HCT116 (cell line): Measurements from ENCODE around the gene ZNF212. TPM values are rescaled to one million over a fixed set of nuclear protein-coding genes. Genes with fewer than 3 reads are reported as not detected.

Source experiments
- ATAC-seq: fragments of 200-7000 bp; cut with Tn5 transposase; 2 replicates; pipeline ENCODE4 v1.9.1; 2020; ENCODE audit warnings: mild to moderate bottlenecking, moderate library complexity
- BruUV-seq: library from RNA; stranded (reverse); fragments of 400-500 nt; replicated peaks from 2 replicates; lab custom pipeline; 2021; lab: Mats Ljungman, UMichigan
- CTCF ChIA-PET: fragments of 300-600 bp; sonication (Branson Sonifier 250); formaldehyde crosslinking; loops from one replicate; lab custom pipeline; 2021; ENCODE audit warnings: antibody characterized with exemption; lab: Charles Lee
- POLR2A ChIA-PET: fragments of 300-600, 350-600 bp; sonication (Branson Sonifier 250); formaldehyde crosslinking; loops from one replicate; lab custom pipeline; 2021; ENCODE audit warnings: antibody characterized with exemption; lab: Charles Lee
- RAD21 ChIA-PET, 2 experiments: fragments of 300-600 bp; sonication (Branson Sonifier 250); formaldehyde crosslinking; loops; one replicate each; lab custom pipeline; 2023; ENCODE audit warnings: low total read pairs in 2 of 2; ENCODE audit not compliant: uncharacterized antibody in 2 of 2, unreplicated experiment in 2 of 2, low non-redundant PET in 1 of 2; lab: Charles Lee
- DNase-seq: peaks from one replicate; pipeline ENCODE4 v3.0.0-alpha.2; 2010; ENCODE audit warnings: low read depth, low spot score
- H2AFZ ChIP-seq: fragments of 200-600 bp; shearing (Covaris generic), sonication (generic); 2 replicates; pipeline ENCODE4 v1.6.1; 2017; ENCODE audit warnings: low read depth, mixed run types, mixed read lengths, antibody characterized with exemption, low read length; ENCODE audit not compliant: poor library complexity, severe bottlenecking
- H3K27ac ChIP-seq: 2 replicates; pipeline ENCODE4 v1.5.1; 2012; ENCODE audit warnings: low read depth, low read length
- H3K27me3 ChIP-seq: fragments of 200-600 bp; sonication (generic); 2 replicates; pipeline ENCODE4 v1.6.1; 2016; ENCODE audit warnings: mixed run types, low read length, mixed read lengths; ENCODE audit not compliant: insufficient read depth
- H3K36me3 ChIP-seq, 2 experiments: fragments of 200-500 bp in 1 of 2; fragments of 200-600 bp in 1 of 2; sonication (Bioruptor generic) in 1 of 2; sonication (generic) in 1 of 2; 2 replicates each; pipeline versions ENCODE4 v1.5.1 to v1.6.1; 2014 to 2016; ENCODE audit warnings: low read length in 2 of 2, inconsistent platforms in 1 of 2, mixed read lengths in 1 of 2, mixed run types in 1 of 2; ENCODE audit not compliant: insufficient read depth in 2 of 2, control insufficient read depth in 1 of 2
- H3K4me1 ChIP-seq, 2 experiments: fragments of 200-600 bp in 1 of 2; sonication (generic) in 1 of 2; 2 replicates each; pipeline versions ENCODE4 v1.5.1 to v1.6.1; 2012 to 2017; ENCODE audit warnings: low read length in 2 of 2, inconsistent platforms in 1 of 2, mild to moderate bottlenecking in 1 of 2, mixed read lengths in 1 of 2, mixed run types in 1 of 2, moderate library complexity in 1 of 2; ENCODE audit not compliant: insufficient read depth in 2 of 2, control insufficient read depth in 1 of 2
- H3K4me2 ChIP-seq: fragments of 200-600 bp; sonication (generic); 2 replicates; pipeline ENCODE4 v1.6.1; 2017; ENCODE audit warnings: mixed run types, low read length, mixed read lengths
- H3K4me3 ChIP-seq, 2 experiments: fragments of 200-600 bp in 1 of 2; sonication (generic) in 1 of 2; replicated peaks in 1 of 2; 2 replicates each; pipeline ENCODE4 v1.5.1; 2011 to 2016; ENCODE audit warnings: low read length in 2 of 2, control low read depth in 1 of 2, low read depth in 1 of 2, mild to moderate bottlenecking in 1 of 2, mixed read lengths in 1 of 2, mixed run types in 1 of 2
- H3K79me2 ChIP-seq: fragments of 200-600 bp; sonication (generic); 2 replicates; pipeline ENCODE4 v1.6.1; 2017; ENCODE audit warnings: mild to moderate bottlenecking, mixed run types, low read length, moderate library complexity, mixed read lengths; ENCODE audit not compliant: insufficient read depth
- H3K9ac ChIP-seq: fragments of 200-600 bp; sonication (generic); 2 replicates; pipeline ENCODE4 v1.6.1; 2016; ENCODE audit warnings: low read length, mixed read lengths
- H3K9me2 ChIP-seq: fragments of 200-600 bp; sonication (generic), shearing (Covaris generic); 2 replicates; pipeline ENCODE4 v1.6.1; 2017; ENCODE audit warnings: mixed run types, mild to moderate bottlenecking, moderate library complexity; ENCODE audit not compliant: insufficient read depth
- H3K9me3 ChIP-seq, 2 experiments: fragments of 200-500 bp in 1 of 2; fragments of 200-600 bp in 1 of 2; sonication (Bioruptor generic) in 1 of 2; sonication (generic) in 1 of 2; 2 replicates each; pipeline ENCODE4 v1.6.1; 2014 to 2017; ENCODE audit warnings: low read length in 2 of 2, mixed read lengths in 2 of 2, inconsistent platforms in 1 of 2, low read depth in 1 of 2, mild to moderate bottlenecking in 1 of 2, mixed run types in 1 of 2, moderate library complexity in 1 of 2; ENCODE audit not compliant: control insufficient read depth in 1 of 2, insufficient read depth in 1 of 2
- H4K20me1 ChIP-seq: fragments of 200-600 bp; sonication (generic), shearing (Covaris generic); 2 replicates; pipeline ENCODE4 v1.6.1; 2017; ENCODE audit warnings: mixed run types, mild to moderate bottlenecking, moderate library complexity; ENCODE audit not compliant: insufficient read depth
- ATF3 ChIP-seq: IDR thresholded peaks from 2 replicates; pipeline ENCODE4 v1.6.1; 2012
- CBX3 ChIP-seq: IDR thresholded peaks from 2 replicates; pipeline ENCODE4 v1.6.1; 2012; ENCODE audit warnings: low read depth
- CTCF ChIP-seq, 3 experiments: fragments of 200-600 bp in 1 of 3; sonication (generic) in 1 of 3; IDR thresholded peaks in 2 of 3; conservative IDR thresholded peaks in 1 of 3; 2 replicates each; pipeline ENCODE4 v1.5.1; 2012 to 2017; ENCODE audit warnings: low read depth in 2 of 3, low read length in 2 of 3, antibody characterized with exemption in 1 of 3, borderline replicate concordance in 1 of 3, control low read depth in 1 of 3, mild to moderate bottlenecking in 1 of 3, mixed read lengths in 1 of 3, mixed run types in 1 of 3, moderate library complexity in 1 of 3; ENCODE audit not compliant: insufficient read depth in 1 of 3
- EGR1 ChIP-seq: IDR thresholded peaks from 2 replicates; pipeline ENCODE4 v1.6.1; 2012; ENCODE audit warnings: low read depth
- ELF1 ChIP-seq: IDR thresholded peaks from 2 replicates; pipeline ENCODE4 v1.6.1; 2012; ENCODE audit warnings: low read depth, borderline replicate concordance
- EZH2 ChIP-seq: fragments of 200-600 bp; sonication (generic); IDR thresholded peaks from 2 replicates; pipeline ENCODE4 v1.6.1; 2017; ENCODE audit warnings: antibody characterized with exemption, mixed run types
- EZH2phosphoT487 ChIP-seq: fragments of 200-600 bp; IDR thresholded peaks from 2 replicates; pipeline ENCODE4 v1.6.1; 2018; ENCODE audit warnings: antibody characterized with exemption, borderline replicate concordance
- FOSL1 ChIP-seq: IDR thresholded peaks from 2 replicates; pipeline ENCODE4 v1.6.1; 2012; ENCODE audit warnings: low read depth
- JUND ChIP-seq: IDR thresholded peaks from 2 replicates; pipeline ENCODE4 v1.6.1; 2012
- POLR2A ChIP-seq: IDR thresholded peaks from 2 replicates; pipeline ENCODE4 v1.7.0; 2011; ENCODE audit warnings: borderline replicate concordance; ENCODE audit not compliant: insufficient read depth, insufficient read length; ENCODE audit errors: extremely low read depth
- SP1 ChIP-seq: IDR thresholded peaks from 2 replicates; pipeline ENCODE4 v1.6.1; 2012; ENCODE audit warnings: low read depth
- SRF ChIP-seq: IDR thresholded peaks from 2 replicates; pipeline ENCODE4 v1.6.1; 2012; ENCODE audit warnings: low read depth
- TCF7L2 ChIP-seq: IDR thresholded peaks from 2 replicates; pipeline ENCODE4 v1.7.0; 2011; ENCODE audit warnings: borderline replicate concordance, inconsistent platforms; ENCODE audit not compliant: insufficient read depth, insufficient read length; ENCODE audit errors: extremely low read depth
- YY1 ChIP-seq: IDR thresholded peaks from 2 replicates; pipeline ENCODE4 v1.6.1; 2011; ENCODE audit warnings: low read length, low read depth, moderate library complexity, mild to moderate bottlenecking; ENCODE audit not compliant: insufficient replicate concordance; ENCODE audit errors: extremely low read depth
- ZBTB33 ChIP-seq: IDR thresholded peaks from 2 replicates; pipeline ENCODE4 v1.6.1; 2011; ENCODE audit warnings: mild to moderate bottlenecking, low read length, moderate library complexity; ENCODE audit not compliant: insufficient replicate concordance; ENCODE audit errors: extremely low read depth
- ZFX ChIP-seq: fragments of 450-650 bp; IDR thresholded peaks from 2 replicates; pipeline ENCODE4 v1.6.1; 2017
- ZNF274 ChIP-seq: fragments of 200-500 bp; sonication (Bioruptor generic); IDR thresholded peaks from 2 replicates; pipeline ENCODE4 v1.6.1; 2014; ENCODE audit warnings: mild to moderate bottlenecking, low read depth, low read length, inconsistent platforms
- intact Hi-C: fragments of 100-400 bp; cut with micrococcal nuclease; formaldehyde crosslinking; loops from 2 replicates; pipeline ENCODE4 v1.10.0; 2022
- total RNA-seq: library from RNA; stranded (reverse); gene quantifications from one replicate; pipeline ENCODE4 v1.2.1, GENCODE V29; 2021; ENCODE audit not compliant: unreplicated experiment

ZNF212 gene
- total RNA-seq, 1 experiment from 2014 or later = 13.7 TPM

GRCh38 chr7:149285603-149286002 lies 46.2 kb downstream of the ZNF212 start:
- no peaks in the 10 kb centered on the region for H3K79me2 ChIP-seq
- ChIA-PET RAD21 (no interaction called here), CTCF (no interaction called here), POLR2A (no interaction called here)
- peak overlapping the region; percentile 66 for H3K4me2 ChIP-seq
- H3K9me2 ChIP-seq = no peaks in the 10 kb centered on the region
- peak overlapping the region; percentile 35 to 50 for H3K4me3 ChIP-seq
- peak; percentile 24; the same call in 1 of the 2 replicates for ATAC-seq
- TF ChIP-seq ATF3 = no peak
- TF ChIP-seq YY1 = no peak
- no peak for TF ChIP-seq CTCF (IDR thresholded peaks at IDR 0.05 in 2 of 3, conservative IDR thresholded peaks at IDR 0.05 in 1 of 3; ENCODE audit: borderline replicate concordance in 1 of 3, insufficient read depth in 1 of 3, low read depth in 2 of 3, low read length in 2 of 3)
- TF ChIP-seq POLR2A = no peak
- TF ChIP-seq SRF = no peak
- no peak for TF ChIP-seq EZH2
- no peak for TF ChIP-seq TCF7L2
- TF ChIP-seq ZFX = no peak
- no peak for TF ChIP-seq EZH2phosphoT487
- TF ChIP-seq JUND = no peak
- TF ChIP-seq EGR1 = no peak
- TF ChIP-seq ELF1 = no peak
- no peak for TF ChIP-seq CBX3
- TF ChIP-seq ZBTB33 = no peak
- TF ChIP-seq SP1 = no peak
- TF ChIP-seq ZNF274 = no peak
- no peak for TF ChIP-seq FOSL1
- H3K27me3 ChIP-seq = no peaks in the 10 kb centered on the region
- H3K9me3 ChIP-seq = no peaks in the 10 kb centered on the region
- peaks cover 0 to 2% of the 10 kb centered on the region in 2 experiments; a peak in 1 of 4 replicates for H3K36me3 ChIP-seq
- intact Hi-C loops = no loop called here
- peaks cover 2 to 14% of the 10 kb centered on the region in 2 experiments; a peak in 3 of 4 replicates for H3K4me1 ChIP-seq
- no peak for DNase-seq
- no peaks in the 10 kb centered on the region for H4K20me1 ChIP-seq
- peak overlapping the region; percentile 35; the same call in 1 of the 2 replicates for H3K9ac ChIP-seq
- no TSS peak for BruUV-seq
- H2AFZ ChIP-seq = no peak overlapping the region
- H3K27ac ChIP-seq = no peak overlapping the region
